Tibial nerve (tissue), 4 donors: ENCODE data around the gene OSBPL5. TPM values are rescaled to one million over a fixed set of nuclear protein-coding genes. Genes with fewer than 3 reads are reported as not detected.

Experiments
- DNase-seq, 2 donors: peaks; one replicate each; pipeline ENCODE4 v3.0.0-alpha.2; 2019; ENCODE audit warnings: low spot score in 2 of 2
- H3K27ac ChIP-seq, 4 donors: fragments of 200-600 bp; sonication (generic) in 3 of 4; one replicate each; pipeline ENCODE4 v1.5.1; 2017 to 2019; ENCODE audit warnings: mild to moderate bottlenecking in 1 of 4
- H3K27me3 ChIP-seq, 2 donors: fragments of 200-600 bp; sonication (generic) in 1 of 2; one replicate each; pipeline versions ENCODE4 v1.5.1 to v1.6.0; 2017 to 2019
- H3K36me3 ChIP-seq, 3 donors: fragments of 200-600 bp; sonication (generic); one replicate each; pipeline ENCODE4 v1.5.1; 2018 to 2019
- H3K4me1 ChIP-seq, 4 donors: fragments of 200-600 bp; sonication (generic) in 3 of 4; one replicate each; pipeline ENCODE4 v1.5.1; 2017 to 2019
- H3K4me3 ChIP-seq, 4 donors: fragments of 200-600 bp; sonication (generic) in 3 of 4; one replicate each; pipeline ENCODE4 v1.5.1; 2017 to 2019; ENCODE audit warnings: mild to moderate bottlenecking in 1 of 4, moderate library complexity in 1 of 4
- H3K9me3 ChIP-seq, 4 donors: fragments of 200-600 bp; sonication (generic) in 3 of 4; one replicate each; pipeline ENCODE4 v1.5.1; 2017 to 2019
- EP300 ChIP-seq, 2 donors: sonication (generic); formaldehyde crosslinking; IDR thresholded peaks; one replicate each; pipeline ENCODE4 v1.6.1; 2017; ENCODE audit warnings: antibody characterized with exemption in 2 of 2, mild to moderate bottlenecking in 1 of 2
- POLR2A ChIP-seq, 2 donors: fragments of 450-650 bp; IDR thresholded peaks; one replicate each; pipeline ENCODE4 v1.6.1; 2017; ENCODE audit warnings: antibody characterized with exemption in 2 of 2, mild to moderate bottlenecking in 2 of 2, moderate library complexity in 2 of 2
- WGBS, 2 donors: methylation state at CpG; one replicate each; pipeline ENCODE4 v1.1.5; 2018; 5-methylcytosine and 5-hydroxymethylcytosine counted together
- total RNA-seq, 4 donors: library from RNA; depleted of rRNA; stranded (reverse); fragments of >200 nt; gene quantifications; one replicate each; pipeline ENCODE4 v1.1.0, GENCODE V29; 2016
- TF ChIP-seq, protein P1 (sequence below), 5 experiments: fragments of 200-600 bp in 3 of 5; fragments of 450-650 bp in 2 of 5; sonication (generic) in 3 of 5; IDR thresholded peaks; one replicate each; pipeline ENCODE4 v1.5.1; 2016 to 2019; ENCODE audit warnings: antibody characterized with exemption in 5 of 5, mild to moderate bottlenecking in 3 of 5, moderate library complexity in 2 of 5

Gene OSBPL5
- total RNA-seq, 4 donors from 2014 or later = 58.8 to 168 (median 106) TPM

- no peak for TF ChIP-seq POLR2A (IDR thresholded peaks at IDR 0.05)
- no peak for TF ChIP-seq EP300 (IDR thresholded peaks at IDR 0.05)
- TF ChIP-seq, protein P1, sequence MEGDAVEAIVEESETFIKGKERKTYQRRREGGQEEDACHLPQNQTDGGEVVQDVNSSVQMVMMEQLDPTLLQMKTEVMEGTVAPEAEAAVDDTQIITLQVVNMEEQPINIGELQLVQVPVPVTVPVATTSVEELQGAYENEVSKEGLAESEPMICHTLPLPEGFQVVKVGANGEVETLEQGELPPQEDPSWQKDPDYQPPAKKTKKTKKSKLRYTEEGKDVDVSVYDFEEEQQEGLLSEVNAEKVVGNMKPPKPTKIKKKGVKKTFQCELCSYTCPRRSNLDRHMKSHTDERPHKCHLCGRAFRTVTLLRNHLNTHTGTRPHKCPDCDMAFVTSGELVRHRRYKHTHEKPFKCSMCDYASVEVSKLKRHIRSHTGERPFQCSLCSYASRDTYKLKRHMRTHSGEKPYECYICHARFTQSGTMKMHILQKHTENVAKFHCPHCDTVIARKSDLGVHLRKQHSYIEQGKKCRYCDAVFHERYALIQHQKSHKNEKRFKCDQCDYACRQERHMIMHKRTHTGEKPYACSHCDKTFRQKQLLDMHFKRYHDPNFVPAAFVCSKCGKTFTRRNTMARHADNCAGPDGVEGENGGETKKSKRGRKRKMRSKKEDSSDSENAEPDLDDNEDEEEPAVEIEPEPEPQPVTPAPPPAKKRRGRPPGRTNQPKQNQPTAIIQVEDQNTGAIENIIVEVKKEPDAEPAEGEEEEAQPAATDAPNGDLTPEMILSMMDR (IDR thresholded peaks at IDR 0.05) = no peak
- peaks cover 0 to 73% (median 23%) of the 10 kb centered on the region in 4 donors for H3K4me1 ChIP-seq
- H3K36me3 ChIP-seq = peaks cover 0 to 5% (median 0%) of the 10 kb centered on the region in 3 donors
- H3K4me3 ChIP-seq = no peak overlapping the region
- no peaks in the 10 kb centered on the region for H3K27me3 ChIP-seq
- 35 to 64% methylated on average over 3 to 7 of the region's 8 CpGs for WGBS, 2 donors
- H3K27ac ChIP-seq = peak overlapping the region; percentile 3 to 87 (median 60)
- H3K9me3 ChIP-seq = no peaks in the 10 kb centered on the region
- no peak for DNase-seq
These were observed 26.0 kb downstream of the OSBPL5 start for GRCh38 chr11:3139086-3139440.

DNA sequence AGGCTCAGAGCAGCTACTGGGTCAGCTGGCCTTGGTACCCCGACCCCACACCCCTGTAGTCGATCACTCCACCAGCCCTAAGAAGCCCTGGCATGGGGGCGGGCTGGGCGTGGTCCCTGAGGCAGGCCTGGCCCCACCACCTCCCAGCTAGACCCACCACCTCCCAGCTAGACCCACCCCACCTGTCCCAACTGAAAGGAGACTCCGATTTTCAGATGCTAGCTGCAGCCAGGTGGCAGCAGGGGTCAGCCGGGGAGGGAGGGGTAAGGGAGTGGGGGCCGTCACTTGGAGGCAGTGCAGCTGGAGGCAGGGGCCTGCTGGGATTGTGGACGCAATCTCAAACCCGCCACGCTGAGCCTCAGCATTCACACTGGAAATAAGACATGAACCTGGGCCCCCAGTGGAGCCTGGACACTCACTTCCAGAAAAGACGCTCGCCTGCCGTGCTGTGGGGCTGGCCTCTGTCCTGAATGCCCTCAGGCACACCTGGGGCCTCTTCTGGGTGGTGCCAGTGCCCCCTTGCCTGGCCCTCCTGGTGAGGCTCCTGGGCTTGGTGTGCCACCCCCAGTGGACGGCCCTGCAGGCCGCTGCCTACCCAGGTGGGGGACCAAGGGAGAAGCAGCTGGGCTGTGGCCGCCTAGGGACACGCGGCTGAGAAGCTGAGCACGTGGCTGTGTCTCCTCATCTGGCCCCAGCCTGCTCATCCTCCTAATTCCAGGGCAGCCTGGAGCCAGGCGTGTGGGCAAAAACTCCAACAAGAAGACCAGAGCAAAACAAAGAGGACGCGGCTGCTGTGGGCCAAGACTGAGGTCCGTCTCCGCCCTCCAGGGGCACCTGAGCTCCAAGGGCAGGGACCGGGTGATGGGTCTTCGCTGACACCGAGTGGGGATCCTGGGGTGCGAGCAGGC, 26.7 kb downstream of the OSBPL5 start:
- no peak for DNase-seq
- H3K4me1 ChIP-seq = peaks cover 0 to 73% (median 25%) of the 10 kb centered on the region in 4 donors

DNA sequence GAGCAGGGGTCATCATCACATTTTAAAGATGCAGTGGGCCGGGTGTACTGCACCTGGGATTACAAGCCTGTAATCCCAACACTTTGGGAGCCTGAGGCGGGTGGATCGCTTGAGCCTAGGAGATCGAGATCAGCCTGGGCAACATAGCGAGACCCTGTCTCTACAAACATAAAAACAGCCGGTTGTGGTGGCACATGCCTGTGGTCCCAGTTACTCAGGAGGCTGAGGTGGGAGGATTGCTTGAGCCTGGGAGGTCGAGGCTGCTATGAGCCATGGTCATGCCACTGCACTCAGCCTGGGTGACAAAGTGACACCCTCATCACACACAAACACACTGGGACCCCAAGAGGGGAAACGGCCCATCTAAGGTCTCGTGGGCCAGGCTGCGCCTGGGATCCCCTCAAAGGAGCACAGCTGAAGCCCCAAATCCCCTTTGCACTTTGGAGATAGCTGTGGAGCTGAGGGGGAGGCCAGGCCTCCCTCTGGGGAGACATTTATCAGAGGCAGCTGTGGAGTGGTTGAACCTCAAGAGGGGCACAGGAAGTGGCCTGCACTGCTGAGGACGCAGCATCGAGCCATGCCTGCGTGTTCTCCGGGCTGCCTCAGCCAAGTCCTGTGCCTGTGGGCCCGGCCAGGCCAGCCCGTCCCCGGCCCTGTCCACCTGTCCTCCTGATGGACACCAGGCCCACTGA, 27.5 kb downstream of the OSBPL5 start:
- H3K4me3 ChIP-seq = no peak overlapping the region
- no peaks in the 10 kb centered on the region for H3K36me3 ChIP-seq
- no peak for TF ChIP-seq POLR2A (IDR thresholded peaks at IDR 0.05)
- TF ChIP-seq, protein P1 (IDR thresholded peaks at IDR 0.05) = no peak
- TF ChIP-seq EP300 (IDR thresholded peaks at IDR 0.05) = no peak
- WGBS, 2 donors = 86 to 90% methylated on average over 14 to 17 of the region's 17 CpGs
- no peak for DNase-seq
- H3K27me3 ChIP-seq = no peaks in the 10 kb centered on the region
- peak overlapping the region; percentile 36 to 87 (median 68) for H3K27ac ChIP-seq
- H3K9me3 ChIP-seq = no peaks in the 10 kb centered on the region
- peaks cover 0 to 77% (median 27%) of the 10 kb centered on the region in 4 donors for H3K4me1 ChIP-seq

More for the DNA sequence above, 26.7 kb downstream of the OSBPL5 start:
- 70 to 72% methylated on average over 23 to 28 of the region's 28 CpGs for WGBS, 2 donors
- Histone ChIP-seq H3K36me3 (no peaks in the 10 kb centered on the region), H3K4me3 (no peak overlapping the region), H3K27me3 (no peaks in the 10 kb centered on the region), H3K27ac (peak overlapping the region; percentile 36 to 87 (median 68)), H3K9me3 (no peaks in the 10 kb centered on the region)
- TF ChIP-seq, protein P1 (IDR thresholded peaks at IDR 0.05) = no peak
- TF ChIP-seq POLR2A (IDR thresholded peaks at IDR 0.05) (no peak), EP300 (IDR thresholded peaks at IDR 0.05) (no peak)

GRCh38 chr11:3136546-3137455, 28.3 kb downstream of the OSBPL5 start:
- Histone ChIP-seq H3K9me3 (no peaks in the 10 kb centered on the region), H3K36me3 (no peaks in the 10 kb centered on the region), H3K4me1 (peaks cover 0 to 79% (median 27%) of the 10 kb centered on the region in 4 donors), H3K27me3 (no peaks in the 10 kb centered on the region), H3K27ac (peak overlapping the region in 3 of 4 donors; percentile 42 to 87 (median 84)), H3K4me3 (no peak overlapping the region)
- TF ChIP-seq EP300 (IDR thresholded peaks at IDR 0.05) (no peak), POLR2A (IDR thresholded peaks at IDR 0.05) (no peak)
- TF ChIP-seq, protein P1 (IDR thresholded peaks at IDR 0.05) = no peak
- 75 to 91% methylated on average over 13 of the region's 13 CpGs for WGBS, 2 donors
- no peak for DNase-seq
